Measurements from ENCODE around the gene PBX3.

GRCh38 chr9:125881042-125881441, 133.9 kb downstream of the PBX3 start:
- TF ChIP-seq CTCF (IDR thresholded peaks at IDR 0.05): no peak
- no peak for TF ChIP-seq POLR2A (IDR thresholded peaks at IDR 0.05)
